Trophoblast cell (in vitro differentiated cells and primary cell): ENCODE data around the gene SLC30A10.

ENCODE experiments used
- DNase-seq, 2 donors: peaks; one replicate each; pipeline ENCODE4 v3.0.0-alpha.2; 2016
- H2AFZ ChIP-seq: 2 replicates; pipeline ENCODE4 v1.6.1; 2013; ENCODE audit warnings: low read length, moderate library complexity, mild to moderate bottlenecking; ENCODE audit not compliant: insufficient read depth, poor library complexity
- H2AK5ac ChIP-seq: 2 replicates; pipeline ENCODE4 v1.6.1; 2013; ENCODE audit warnings: mild to moderate bottlenecking, low read length
- H2BK120ac ChIP-seq: 2 replicates; pipeline ENCODE4 v1.6.1; 2013; ENCODE audit warnings: low read length, mild to moderate bottlenecking, moderate library complexity; ENCODE audit not compliant: insufficient read depth, poor library complexity
- H2BK12ac ChIP-seq: 2 replicates; pipeline ENCODE4 v1.6.1; 2013; ENCODE audit warnings: mild to moderate bottlenecking, low read length, moderate library complexity
- H2BK5ac ChIP-seq: 2 replicates; pipeline ENCODE4 v1.6.1; 2013; ENCODE audit warnings: low read length, low read depth, moderate library complexity, mild to moderate bottlenecking; ENCODE audit not compliant: poor library complexity
- H3K14ac ChIP-seq: 2 replicates; pipeline ENCODE4 v1.6.1; 2013; ENCODE audit warnings: mild to moderate bottlenecking, low read length
- H3K18ac ChIP-seq: 2 replicates; pipeline ENCODE4 v1.6.1; 2013; ENCODE audit warnings: mild to moderate bottlenecking, low read length
- H3K23ac ChIP-seq: 2 replicates; pipeline ENCODE4 v1.6.1; 2013; ENCODE audit warnings: low read length
- H3K27ac ChIP-seq: 2 replicates; pipeline ENCODE4 v1.5.1; 2013; ENCODE audit warnings: low read depth, mild to moderate bottlenecking, inconsistent platforms, low read length, moderate library complexity
- H3K27me3 ChIP-seq: 2 replicates; pipeline ENCODE4 v1.6.1; 2013; ENCODE audit warnings: inconsistent platforms, mild to moderate bottlenecking, low read length, moderate library complexity; ENCODE audit not compliant: insufficient read depth
- H3K36me3 ChIP-seq, 2 experiments: 1 replicate in 1 of 2; 2 replicates in 1 of 2; pipeline ENCODE4 v1.6.1; 2013; ENCODE audit warnings: low read length in 2 of 2, mild to moderate bottlenecking in 2 of 2, moderate library complexity in 1 of 2; ENCODE audit not compliant: insufficient read depth in 2 of 2, control insufficient read depth in 1 of 2
- H3K4ac ChIP-seq: 2 replicates; pipeline ENCODE4 v1.6.1; 2013; ENCODE audit warnings: low read depth, mild to moderate bottlenecking, low read length, moderate library complexity
- H3K4me1 ChIP-seq, 2 experiments: 1 replicate in 1 of 2; 2 replicates in 1 of 2; pipeline ENCODE4 v1.6.1; 2013; ENCODE audit warnings: low read length in 2 of 2, mild to moderate bottlenecking in 2 of 2, moderate library complexity in 1 of 2; ENCODE audit not compliant: insufficient read depth in 2 of 2, control insufficient read depth in 1 of 2
- H3K4me2 ChIP-seq: 2 replicates; pipeline ENCODE4 v1.6.1; 2013; ENCODE audit warnings: inconsistent platforms, mild to moderate bottlenecking, low read length, moderate library complexity
- H3K4me3 ChIP-seq: 2 replicates; pipeline ENCODE4 v1.5.1; 2013; ENCODE audit warnings: mild to moderate bottlenecking, low read depth, low read length, inconsistent platforms
- H3K79me1 ChIP-seq: one replicate; pipeline ENCODE4 v1.6.1; 2013; ENCODE audit warnings: low read length
- H3K79me2 ChIP-seq: 2 replicates; pipeline ENCODE4 v1.6.1; 2013; ENCODE audit warnings: low read length, mild to moderate bottlenecking; ENCODE audit not compliant: control insufficient read depth, insufficient read depth, poor library complexity
- H3K9ac ChIP-seq: 2 replicates; pipeline ENCODE4 v1.6.1; 2013; ENCODE audit warnings: mild to moderate bottlenecking, low read length
- H3K9me3 ChIP-seq: 2 replicates; pipeline ENCODE4 v1.6.1; 2013; ENCODE audit warnings: low read depth, mild to moderate bottlenecking, control low read depth, inconsistent platforms, low read length; ENCODE audit not compliant: insufficient read depth
- H4K12ac ChIP-seq: 2 replicates; pipeline ENCODE4 v1.6.1; 2013; ENCODE audit warnings: low read depth, mild to moderate bottlenecking, low read length, moderate library complexity
- H4K8ac ChIP-seq: 2 replicates; pipeline ENCODE4 v1.6.1; 2013; ENCODE audit warnings: low read depth, mild to moderate bottlenecking, low read length, moderate library complexity
- H4K91ac ChIP-seq: one replicate; pipeline ENCODE4 v1.6.1; 2013; ENCODE audit warnings: low read depth, mild to moderate bottlenecking, low read length, moderate library complexity
- WGBS: extraction: QIAGEN DNeasy Blood & Tissue Kit; methylation state at CpG from one replicate; pipeline ENCODE4 v1.1.7; 2013; ENCODE audit warnings: missing lambda C conversion rate; ENCODE audit not compliant: insufficient read length, insufficient coverage; ENCODE audit errors: extremely low coverage; 5-methylcytosine and 5-hydroxymethylcytosine counted together

Gene SLC30A10

DNA sequence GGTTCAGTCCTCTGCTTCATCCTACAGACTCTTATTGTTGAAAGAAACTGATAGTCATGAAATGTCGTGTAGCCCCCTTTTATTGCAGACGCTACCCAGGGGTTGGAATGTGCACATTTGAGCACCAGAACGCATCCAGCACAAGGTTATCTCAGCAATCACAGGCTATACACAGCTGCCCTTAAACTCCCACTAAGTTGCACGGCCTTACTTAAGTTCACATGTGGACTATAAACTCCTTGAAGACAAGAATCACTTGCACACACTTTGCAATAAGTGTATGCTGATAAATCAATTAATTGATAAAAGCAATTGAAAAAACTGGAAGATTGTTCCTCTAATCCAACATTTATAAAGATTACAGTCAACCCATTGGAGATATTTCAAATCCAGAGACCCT, 18.9 kb downstream of the SLC30A10 start:
- Histone ChIP-seq H3K27me3 (no peaks in the 10 kb centered on the region), H3K9ac (no peak overlapping the region), H4K91ac (no peak overlapping the region), H3K79me2 (no peaks in the 10 kb centered on the region), H3K79me1 (no peaks in the 10 kb centered on the region), H2AK5ac (no peak overlapping the region), H3K4me2 (no peak overlapping the region), H3K4me3 (no peak overlapping the region), H3K14ac (no peak overlapping the region), H3K23ac (no peak overlapping the region), H2BK120ac (no peak overlapping the region), H3K4ac (no peak overlapping the region), H3K27ac (no peak overlapping the region), H3K9me3 (no peaks in the 10 kb centered on the region), H4K12ac (no peak overlapping the region), H3K36me3 (no peaks in the 10 kb centered on the region), H2BK5ac (no peak overlapping the region), H4K8ac (no peak overlapping the region), H3K18ac (no peak overlapping the region), H2BK12ac (no peak overlapping the region), H2AFZ (no peak overlapping the region), H3K4me1 (no peaks in the 10 kb centered on the region)
- WGBS, result no CpG with 5 or more reads among the region's 4 CpGs
- DNase-seq, result peak in 1 of 2 donors; percentile 23

DNA sequence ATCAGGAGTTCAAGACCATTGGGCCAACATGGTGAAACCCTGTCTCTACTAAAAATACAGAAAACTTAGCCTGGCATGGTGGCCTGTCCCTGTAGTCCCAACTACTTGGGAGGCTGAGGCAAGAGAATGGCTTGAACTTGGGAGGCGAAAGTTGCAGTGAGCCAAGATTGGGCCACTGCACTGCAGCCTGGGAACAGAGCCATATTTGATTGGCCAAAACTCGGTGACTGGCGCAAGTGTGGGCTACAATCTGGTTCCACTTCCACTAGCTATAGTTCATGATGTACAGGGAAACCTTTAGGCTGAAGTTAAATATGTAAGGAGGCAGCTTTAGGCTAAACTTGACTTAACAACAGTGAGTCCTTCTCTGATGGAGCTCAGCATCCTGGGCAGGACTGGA, 20.2 kb downstream of the SLC30A10 start:
- Histone ChIP-seq H3K36me3 (no peaks in the 10 kb centered on the region), H2AK5ac (no peak overlapping the region), H3K79me2 (no peaks in the 10 kb centered on the region), H3K27ac (no peak overlapping the region), H3K4me3 (peak overlapping the region; percentile 31), H2BK12ac (no peak overlapping the region), H3K18ac (no peak overlapping the region), H3K9ac (peak overlapping the region; percentile 39), H3K4me1 (no peaks in the 10 kb centered on the region), H2BK120ac (no peak overlapping the region), H4K91ac (no peak overlapping the region), H2BK5ac (no peak overlapping the region), H3K14ac (no peak overlapping the region), H3K27me3 (no peaks in the 10 kb centered on the region), H4K12ac (no peak overlapping the region), H3K79me1 (no peaks in the 10 kb centered on the region), H3K9me3 (no peaks in the 10 kb centered on the region), H3K4ac (no peak overlapping the region), H4K8ac (no peak overlapping the region), H2AFZ (no peak overlapping the region), H3K4me2 (no peak overlapping the region), H3K23ac (no peak overlapping the region)
- WGBS, result no CpG with 5 or more reads among the region's 3 CpGs
- DNase-seq, result no peak

GRCh38 chr1:219907772-219908070, 20.6 kb downstream of the SLC30A10 start:
- H3K79me1 ChIP-seq, result no peaks in the 10 kb centered on the region
- H2BK120ac ChIP-seq, result no peak overlapping the region
- WGBS, result no CpG with 5 or more reads among the region's 1 CpG
- no peak overlapping the region for H3K23ac ChIP-seq
- no peak overlapping the region for H3K9ac ChIP-seq
- H3K27me3 ChIP-seq, result no peaks in the 10 kb centered on the region
- H3K9me3 ChIP-seq, result no peaks in the 10 kb centered on the region
- H2AFZ ChIP-seq, result no peak overlapping the region
- H4K12ac ChIP-seq, result no peak overlapping the region
- H3K79me2 ChIP-seq, result no peaks in the 10 kb centered on the region
- H3K27ac ChIP-seq, result no peak overlapping the region
- DNase-seq, result no peak
- no peak overlapping the region for H2BK5ac ChIP-seq
- H3K18ac ChIP-seq, result no peak overlapping the region
- H3K4me3 ChIP-seq, result no peak overlapping the region
- H3K36me3 ChIP-seq, result no peaks in the 10 kb centered on the region
- H2BK12ac ChIP-seq, result no peak overlapping the region
- H4K91ac ChIP-seq, result no peak overlapping the region
- no peak overlapping the region for H4K8ac ChIP-seq
- no peak overlapping the region for H3K4ac ChIP-seq
- no peak overlapping the region for H2AK5ac ChIP-seq
- no peak overlapping the region for H3K14ac ChIP-seq
- H3K4me2 ChIP-seq, result no peak overlapping the region
- no peaks in the 10 kb centered on the region for H3K4me1 ChIP-seq

DNA sequence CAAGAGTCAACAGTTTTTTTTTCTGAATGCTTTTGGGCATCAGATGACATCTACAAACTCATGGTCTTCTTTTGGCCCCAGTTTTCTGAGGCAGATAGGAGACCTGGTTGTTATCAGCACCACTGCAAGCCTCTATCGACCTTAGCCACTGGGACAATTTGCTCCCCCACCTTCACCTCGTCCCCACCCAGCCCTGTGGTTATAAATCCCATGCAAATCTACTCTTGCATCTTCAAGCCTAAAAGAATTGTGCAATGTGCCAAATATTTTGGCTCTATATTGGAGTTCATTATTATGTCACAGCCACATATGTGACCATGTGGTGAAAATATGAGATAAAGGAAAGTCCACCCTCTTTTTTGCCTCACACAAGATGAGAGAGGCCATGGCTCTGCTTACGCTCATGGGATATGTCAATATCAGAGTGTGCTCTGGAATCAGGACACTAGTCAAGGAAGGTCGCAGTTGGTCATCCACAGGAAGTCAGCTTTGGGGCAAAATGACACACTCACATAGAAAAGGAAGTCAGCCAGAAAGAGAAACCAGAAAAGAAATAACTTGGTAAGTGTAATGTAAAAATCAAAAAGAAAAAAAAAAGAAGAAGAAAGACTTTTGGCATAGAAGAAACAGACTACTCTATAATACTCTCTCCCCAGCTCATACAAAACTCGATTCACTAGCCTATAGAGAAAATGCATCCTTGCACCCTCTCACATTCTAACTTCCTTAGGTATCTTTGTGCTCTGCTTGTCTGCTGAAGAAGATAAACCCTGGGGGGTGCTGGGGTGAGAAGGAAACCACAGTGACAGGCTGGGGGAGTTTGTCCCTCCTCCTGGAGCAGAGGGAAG, 21.2 kb downstream of the SLC30A10 start:
- Histone ChIP-seq H2BK12ac (no peak overlapping the region), H3K4me2 (no peak overlapping the region), H3K4me1 (no peaks in the 10 kb centered on the region), H3K79me1 (no peaks in the 10 kb centered on the region), H3K23ac (no peak overlapping the region), H3K4ac (no peak overlapping the region), H4K91ac (no peak overlapping the region), H3K36me3 (no peaks in the 10 kb centered on the region), H4K12ac (no peak overlapping the region), H3K79me2 (no peaks in the 10 kb centered on the region), H2BK5ac (no peak overlapping the region), H3K14ac (no peak overlapping the region), H3K4me3 (no peak overlapping the region), H2AFZ (no peak overlapping the region), H3K18ac (no peak overlapping the region), H4K8ac (no peak overlapping the region), H3K27ac (no peak overlapping the region), H3K9me3 (no peaks in the 10 kb centered on the region), H2BK120ac (no peak overlapping the region), H3K9ac (no peak overlapping the region), H2AK5ac (no peak overlapping the region), H3K27me3 (no peaks in the 10 kb centered on the region)
- no CpG with 5 or more reads among the region's 5 CpGs for WGBS
- no peak for DNase-seq
